Left ventricle myocardium superior (tissue), 1 donor: ENCODE data around the gene PIBF1. TPM values are rescaled to one million over a fixed set of nuclear protein-coding genes. Genes with fewer than 3 reads are reported as not detected.

Experiments
- ATAC-seq: fragments of 200-7000 bp; cut with Tn5 transposase; one replicate; pipeline ENCODE4 v1.9.1; 2020; ENCODE audit warnings: mild to moderate bottlenecking, moderate library complexity
- DNase-seq: peaks from one replicate; pipeline ENCODE4 v3.0.0-alpha.2; 2020
- intact Hi-C: fragments of 100-400 bp; cut with micrococcal nuclease; formaldehyde crosslinking; loops from one replicate; pipeline ENCODE4 v1.11.0; 2022
- total RNA-seq: library from RNA; stranded (reverse); fragmentation: NEBNext Ultra II Directional; extraction: Animal tissue kit (Norgen Biotek cat#: 25700); gene quantifications from one replicate; pipeline ENCODE4 v1.2.1, GENCODE V29; 2021
- donor health status: DM: no; HTN: yes; CAD: no; lungs with severe emphysema.

The PIBF1 gene
- total RNA-seq, 1 donor from 2014 or later = 11.2 TPM

DNA sequence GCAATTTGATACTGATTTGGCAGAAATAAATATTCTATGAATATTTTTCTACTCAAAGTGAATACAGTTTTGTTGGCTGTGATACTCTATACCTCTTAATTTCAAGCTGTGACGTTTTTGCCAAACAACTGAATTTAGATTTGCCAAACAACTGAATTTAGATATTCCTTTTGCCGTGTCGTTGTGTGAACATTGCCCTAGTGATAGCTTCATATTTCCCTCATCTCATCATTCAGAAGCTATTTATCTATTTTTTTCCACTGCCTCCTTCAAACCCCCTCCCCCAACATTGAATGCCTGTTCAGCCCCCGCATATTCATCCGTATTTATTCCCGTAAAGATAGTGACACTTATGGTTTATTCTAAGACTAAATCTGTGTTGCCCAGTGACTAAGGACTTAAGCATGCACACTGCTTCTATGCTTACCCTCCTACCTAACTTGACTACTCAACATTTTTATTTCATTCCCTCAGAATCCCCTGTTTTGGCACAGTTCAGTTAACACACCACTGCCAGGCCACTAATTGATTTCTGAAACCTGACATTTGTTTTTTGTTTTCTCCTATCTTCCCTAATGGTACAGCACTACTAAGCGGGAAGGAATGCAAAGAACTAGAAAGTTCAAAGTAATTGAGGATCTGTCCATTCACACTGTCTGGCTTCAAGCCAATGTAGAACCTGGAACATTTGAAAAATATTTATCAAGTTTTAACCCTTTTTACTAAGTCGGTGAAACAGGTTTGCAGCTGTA lies 274.1 kb downstream of the PIBF1 start:
- ATAC-seq = no peak
- no peak for DNase-seq
- intact Hi-C loops = no loop called here

- ATAC-seq (no peak), DNase-seq (no peak)
- intact Hi-C loops = no loop called here
These were observed 274.6 kb downstream of the PIBF1 start for GRCh38 chr13:73056565-73056962.

DNA sequence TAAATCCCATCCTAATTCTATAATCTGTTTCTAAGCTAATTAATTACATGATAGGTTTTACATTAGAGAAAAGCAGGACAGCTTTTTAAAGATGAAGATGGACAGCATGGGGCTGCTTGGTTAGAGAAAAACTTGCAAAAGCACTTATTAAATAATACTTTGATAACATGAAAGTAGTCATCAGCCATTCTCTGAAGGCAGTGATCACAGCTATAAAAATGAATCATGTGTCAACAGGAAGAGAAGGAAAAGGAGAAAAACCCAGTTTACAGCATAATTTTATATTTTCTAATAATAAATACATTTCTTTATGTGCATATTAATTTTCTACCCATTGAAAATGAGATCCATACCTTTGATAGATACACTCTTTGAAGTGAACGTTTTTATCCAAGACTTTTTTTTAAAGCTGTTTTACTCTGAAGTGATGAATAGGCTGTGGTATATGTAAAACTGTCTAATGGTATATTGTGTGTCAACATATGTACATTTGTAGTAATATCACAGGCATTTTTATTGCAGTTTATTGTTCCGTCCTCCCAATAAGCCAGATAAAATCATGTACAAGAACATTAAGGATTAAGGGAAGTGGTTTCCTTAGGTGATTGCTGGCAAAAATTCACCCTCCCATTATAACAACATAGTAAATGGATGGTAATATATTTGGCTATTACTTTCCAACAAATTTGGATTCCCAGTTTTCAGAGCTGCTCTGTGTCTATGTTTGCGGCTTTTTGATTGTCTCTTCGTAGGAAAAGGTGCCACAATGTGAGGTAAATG lies 275.5 kb downstream of the PIBF1 start:
- intact Hi-C loops = no loop called here
- ATAC-seq (no peak), DNase-seq (no peak)

- intact Hi-C loops = no loop called here
- ATAC-seq (no peak), DNase-seq (no peak)
These were observed 276.1 kb downstream of the PIBF1 start for GRCh38 chr13:73058064-73058313.

DNA sequence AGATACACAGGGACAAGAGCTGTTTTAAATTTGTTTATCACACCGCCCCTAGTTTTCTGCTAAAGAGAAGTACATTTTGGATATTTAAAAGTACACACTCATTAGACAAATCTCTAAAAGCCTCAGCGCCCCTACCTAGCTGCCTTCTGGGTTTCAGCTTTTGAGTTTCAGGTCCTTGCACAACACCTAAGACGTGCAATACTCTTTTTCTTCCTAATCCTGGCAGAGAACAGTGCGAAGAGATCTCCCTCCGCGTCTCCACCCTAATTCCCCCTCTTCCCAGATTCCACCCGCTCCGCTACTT lies 276.5 kb downstream of the PIBF1 start:
- DNase-seq = no peak
- no peak for ATAC-seq
- intact Hi-C loops = no loop called here

DNA sequence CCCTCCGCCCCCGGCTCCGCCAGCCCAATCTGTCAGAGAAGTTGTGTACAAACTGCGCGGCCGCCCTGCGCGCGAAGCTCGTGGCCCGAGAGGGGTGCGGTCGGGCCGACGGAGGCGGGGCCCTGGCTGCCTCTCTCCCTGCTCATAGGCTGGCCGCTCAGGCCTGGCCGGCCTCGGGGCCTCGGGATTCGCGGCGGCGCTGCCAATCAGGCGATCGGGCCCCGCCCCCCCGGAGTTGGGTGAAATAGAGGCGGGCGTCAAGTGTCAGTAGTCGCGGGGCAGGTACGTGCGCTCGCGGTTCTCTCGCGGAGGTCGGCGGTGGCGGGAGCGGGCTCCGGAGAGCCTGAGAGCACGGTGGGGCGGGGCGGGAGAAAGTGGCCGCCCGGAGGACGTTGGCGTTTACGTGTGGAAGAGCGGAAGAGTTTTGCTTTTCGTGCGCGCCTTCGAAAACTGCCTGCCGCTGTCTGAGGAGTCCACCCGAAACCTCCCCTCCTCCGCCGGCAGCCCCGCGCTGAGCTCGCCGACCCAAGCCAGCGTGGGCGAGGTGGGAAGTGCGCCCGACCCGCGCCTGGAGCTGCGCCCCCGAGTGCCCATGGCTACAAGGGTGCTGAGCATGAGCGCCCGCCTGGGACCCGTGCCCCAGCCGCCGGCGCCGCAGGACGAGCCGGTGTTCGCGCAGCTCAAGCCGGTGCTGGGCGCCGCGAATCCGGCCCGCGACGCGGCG lies 277.0 kb downstream of the PIBF1 start, which contains the start of gene KLF5:
Gene KLF5 (plus strand): TSS at position 270 of the 724 bp plus-strand sequence. CDS start 323 bp downstream, at position 593.
- DNase-seq = peak; percentile 98
- intact Hi-C loops = no loop called here
- peak; percentile 99 for ATAC-seq

- ATAC-seq = peak; percentile 56
- DNase-seq = peak; percentile 71
- intact Hi-C loops = no loop called here
These were observed 277.7 kb downstream of the PIBF1 start for GRCh38 chr13:73059460-73060250.

GRCh38 chr13:73060251-73061160 lies 278.6 kb downstream of the PIBF1 start:
- ATAC-seq = peak; percentile 3
- peak; percentile 41 for DNase-seq
- intact Hi-C loops = no loop called here

DNA sequence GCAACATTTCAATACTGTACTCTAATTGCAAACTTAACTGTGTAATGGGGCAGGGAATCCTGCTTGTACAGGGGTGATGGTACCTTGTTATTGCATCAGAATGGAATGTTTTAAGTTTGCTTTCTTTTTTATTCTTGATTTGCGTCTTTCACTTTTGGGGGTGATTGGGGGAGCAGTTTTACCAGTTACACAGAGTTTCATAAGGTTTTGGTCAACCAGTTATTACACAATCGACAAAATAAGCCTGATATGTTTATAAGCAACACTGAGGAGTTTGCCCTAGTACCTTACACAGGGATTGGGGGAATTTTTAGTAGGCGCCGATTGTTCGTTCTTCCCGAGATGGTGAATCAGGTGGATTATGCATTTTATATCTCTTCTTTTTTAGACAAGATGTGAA lies 279.5 kb downstream of the PIBF1 start:
- intact Hi-C loops = no loop called here
- ATAC-seq (no peak), DNase-seq (no peak)

GRCh38 chr13:73061876-73062275 lies 279.9 kb downstream of the PIBF1 start:
- DNase-seq = no peak
- intact Hi-C loops = no loop called here
- no peak for ATAC-seq

GRCh38 chr13:73062468-73062867 lies 280.5 kb downstream of the PIBF1 start:
- ATAC-seq = no peak
- intact Hi-C loops = no loop called here
- DNase-seq = no peak

DNA sequence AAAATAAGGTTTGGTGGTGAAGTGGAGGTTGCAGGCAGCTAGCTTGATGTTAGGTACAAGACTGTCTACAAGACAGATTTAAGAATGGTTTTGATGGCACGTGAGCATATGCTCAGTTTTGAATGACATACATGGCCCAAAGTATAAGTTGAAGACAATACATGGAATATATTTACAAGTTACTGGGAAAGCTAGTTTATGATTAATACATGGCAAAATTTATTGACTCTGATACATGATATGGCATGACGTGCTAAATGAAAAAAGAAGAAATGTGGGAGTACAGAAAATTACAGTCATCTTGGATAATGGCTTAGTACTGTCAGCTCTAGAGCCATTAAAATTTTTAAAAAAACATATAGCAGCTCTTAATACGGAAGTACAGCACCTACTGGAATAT lies 281.2 kb downstream of the PIBF1 start:
- intact Hi-C loops = no loop called here
- ATAC-seq (no peak), DNase-seq (no peak)

DNA sequence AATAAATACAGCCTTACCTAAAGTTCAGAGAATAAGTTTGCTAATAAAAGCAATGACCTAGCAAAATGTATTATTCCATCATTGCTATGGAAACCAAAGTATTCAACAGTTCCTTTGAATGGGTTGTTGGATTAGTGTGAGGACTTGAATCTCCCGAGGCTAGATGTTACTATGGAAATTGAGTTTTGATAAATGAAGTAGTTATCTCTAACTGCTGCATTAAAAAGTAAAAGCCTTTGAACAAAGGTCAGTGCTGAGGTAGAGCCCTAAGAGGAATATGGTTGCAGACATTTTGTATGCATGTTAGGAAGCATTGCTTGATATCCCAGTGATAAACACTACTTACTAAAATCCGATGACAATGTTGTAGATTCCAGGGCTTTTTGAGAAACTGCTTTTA lies 283.1 kb downstream of the PIBF1 start:
- DNase-seq (no peak), ATAC-seq (no peak)
- intact Hi-C loops = no loop called here

- ATAC-seq (no peak), DNase-seq (no peak)
- intact Hi-C loops = no loop called here
These were observed 283.9 kb downstream of the PIBF1 start for GRCh38 chr13:73065665-73066340.
